Measurements from ENCODE around the gene SHISA4. TPM values are rescaled to one million over a fixed set of nuclear protein-coding genes. Genes with fewer than 3 reads are reported as not detected.
A peak's percentile ranks its signal among the peaks of the same experiment; 100 is the strongest.

The SHISA4 gene
- total RNA-seq, 1 experiment from 2014 or later, result 3.0 TPM

DNA sequence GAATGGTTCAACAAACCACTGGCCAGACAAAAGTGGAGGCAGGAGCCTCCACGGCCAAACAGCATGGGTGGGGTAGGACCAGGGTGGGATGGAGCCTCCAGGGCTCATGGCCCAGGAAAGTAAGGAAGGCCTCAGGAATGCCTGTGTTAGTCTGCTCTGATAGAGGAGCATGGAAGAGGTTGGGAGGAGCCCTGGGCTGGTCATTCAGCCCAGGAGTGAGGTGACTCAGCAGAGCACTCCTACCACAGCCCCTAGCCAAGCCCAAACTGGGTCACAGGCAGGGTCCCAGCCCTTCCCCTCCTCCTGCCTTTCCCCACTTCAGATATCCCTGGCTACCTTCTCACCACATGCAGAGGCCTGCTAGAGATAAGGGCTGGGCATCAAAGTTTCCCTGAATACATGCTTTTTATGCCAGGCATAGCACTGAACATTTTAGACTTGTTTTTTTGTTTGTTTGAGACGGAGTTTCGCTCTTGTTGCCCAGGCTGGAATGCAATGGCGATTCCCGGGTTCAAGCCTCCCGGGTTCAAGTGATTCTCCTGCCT lies 3.1 kb upstream of the SHISA4 start:
- H3K36me3 ChIP-seq (ENCODE audit: control insufficient read depth, insufficient read depth, low read length), result no peaks in the 10 kb centered on the region
- Mint-ChIP-seq H3K27me3 (ENCODE audit: insufficient read depth, unreplicated experiment) (no peaks in the 10 kb centered on the region), H3K36me3 (ENCODE audit: insufficient read depth, unreplicated experiment) (peaks cover 15% of the 10 kb centered on the region), H3K27ac (ENCODE audit: unreplicated experiment) (no peak overlapping the region), H3K4me3 (ENCODE audit: unreplicated experiment) (no peak overlapping the region), H3K9me3 (ENCODE audit: unreplicated experiment) (no peaks in the 10 kb centered on the region), H3K4me1 (ENCODE audit: low read depth, unreplicated experiment) (peaks cover 21% of the 10 kb centered on the region)
- ChIA-PET POLR2A (no interaction called here), CTCF (interaction anchor here (0.7 to 2.0 kb wide), 3 partner anchors 8 to 87 kb away, joined by 3 to 8 read pairs (median 3); no protein-coding TSS in a partner anchor)
- intact Hi-C loops (cut with micrococcal nuclease; ENCODE audit: unreplicated experiment), result no loop called here
- BruUV-seq (replicated peaks), result no TSS peak
- peak in 1 of 2 experiments; percentile 34 for DNase-seq
- H3K4me1 ChIP-seq, result peaks cover 11% of the 10 kb centered on the region
- H3K27me3 ChIP-seq (replicated peaks; ENCODE audit: control insufficient read depth, insufficient read depth, low read length), result no peaks in the 10 kb centered on the region
- no peak for TF ChIP-seq CTCF (IDR thresholded peaks at IDR 0.05; ENCODE audit: insufficient read depth in 1 of 2, low read depth in 1 of 2, low read length in 1 of 2, severe bottlenecking in 1 of 2, unreplicated experiment in 1 of 2)
- no peak overlapping the region for H3K4me3 ChIP-seq (ENCODE audit: low read depth, low read length)
- H3K9me3 ChIP-seq, result no peaks in the 10 kb centered on the region

DNA sequence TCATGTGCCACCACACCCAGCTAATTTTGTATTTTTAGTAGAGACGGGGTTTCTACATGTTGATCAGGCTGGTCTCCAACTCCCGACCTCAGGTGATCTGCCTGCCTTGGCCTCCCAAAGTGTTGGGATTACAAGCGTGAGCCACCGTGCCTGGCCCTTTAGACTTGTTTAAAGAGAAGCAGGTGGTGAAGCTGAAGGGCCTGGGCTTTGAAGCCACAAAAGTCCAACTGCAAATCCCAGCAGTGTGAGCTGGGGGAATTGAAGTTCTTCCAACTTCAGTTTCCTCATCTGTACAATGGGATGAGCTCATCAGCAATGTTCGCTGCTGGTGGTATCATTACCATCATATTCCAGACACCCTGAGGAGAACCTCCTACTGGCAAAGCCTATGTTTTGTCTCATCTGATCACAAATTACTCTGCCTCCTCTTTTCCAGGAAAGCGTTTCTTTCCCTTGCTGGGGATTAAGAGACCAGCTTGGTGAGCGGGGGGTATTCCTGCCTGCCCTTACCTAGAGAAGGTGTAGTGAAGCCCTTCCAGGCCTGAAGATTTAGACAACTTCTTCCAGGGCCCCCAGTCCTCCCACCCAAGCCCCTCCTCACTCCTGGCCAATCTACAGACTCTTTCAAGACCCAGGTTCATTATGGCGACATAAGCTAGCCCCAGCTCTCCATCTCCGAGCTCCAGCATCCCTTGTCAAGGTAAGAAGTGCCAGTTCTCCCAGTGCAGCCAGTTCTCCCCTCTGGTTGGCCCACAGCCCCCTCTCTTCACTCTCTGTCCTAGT lies 2.4 kb upstream of the SHISA4 start:
- no peaks in the 10 kb centered on the region for H3K27me3 ChIP-seq (replicated peaks; ENCODE audit: control insufficient read depth, insufficient read depth, low read length)
- H3K27me3 Mint-ChIP-seq (ENCODE audit: insufficient read depth, unreplicated experiment), result no peaks in the 10 kb centered on the region
- H3K27ac Mint-ChIP-seq (ENCODE audit: unreplicated experiment), result no peak overlapping the region
- H3K4me3 ChIP-seq (ENCODE audit: low read depth, low read length), result no peak overlapping the region
- ChIA-PET CTCF (interaction anchor here (0.7 to 2.0 kb wide), 3 partner anchors 9 to 86 kb away, joined by 3 to 8 read pairs (median 3); no protein-coding TSS in a partner anchor), POLR2A (no interaction called here)
- no peaks in the 10 kb centered on the region for H3K9me3 Mint-ChIP-seq (ENCODE audit: unreplicated experiment)
- peaks cover 19% of the 10 kb centered on the region for H3K4me1 Mint-ChIP-seq (ENCODE audit: low read depth, unreplicated experiment)
- no peak for TF ChIP-seq CTCF (IDR thresholded peaks at IDR 0.05; ENCODE audit: insufficient read depth in 1 of 2, low read depth in 1 of 2, low read length in 1 of 2, severe bottlenecking in 1 of 2, unreplicated experiment in 1 of 2)
- H3K4me3 Mint-ChIP-seq (ENCODE audit: unreplicated experiment), result no peak overlapping the region
- no peaks in the 10 kb centered on the region for H3K36me3 ChIP-seq (ENCODE audit: control insufficient read depth, insufficient read depth, low read length)
- peak in 1 of 2 experiments; percentile 15 for DNase-seq
- intact Hi-C loops (cut with micrococcal nuclease; ENCODE audit: unreplicated experiment), result no loop called here
- peaks cover 8% of the 10 kb centered on the region for H3K36me3 Mint-ChIP-seq (ENCODE audit: insufficient read depth, unreplicated experiment)
- BruUV-seq (replicated peaks), result no TSS peak
- peaks cover 11% of the 10 kb centered on the region for H3K4me1 ChIP-seq
- no peaks in the 10 kb centered on the region for H3K9me3 ChIP-seq

DNA sequence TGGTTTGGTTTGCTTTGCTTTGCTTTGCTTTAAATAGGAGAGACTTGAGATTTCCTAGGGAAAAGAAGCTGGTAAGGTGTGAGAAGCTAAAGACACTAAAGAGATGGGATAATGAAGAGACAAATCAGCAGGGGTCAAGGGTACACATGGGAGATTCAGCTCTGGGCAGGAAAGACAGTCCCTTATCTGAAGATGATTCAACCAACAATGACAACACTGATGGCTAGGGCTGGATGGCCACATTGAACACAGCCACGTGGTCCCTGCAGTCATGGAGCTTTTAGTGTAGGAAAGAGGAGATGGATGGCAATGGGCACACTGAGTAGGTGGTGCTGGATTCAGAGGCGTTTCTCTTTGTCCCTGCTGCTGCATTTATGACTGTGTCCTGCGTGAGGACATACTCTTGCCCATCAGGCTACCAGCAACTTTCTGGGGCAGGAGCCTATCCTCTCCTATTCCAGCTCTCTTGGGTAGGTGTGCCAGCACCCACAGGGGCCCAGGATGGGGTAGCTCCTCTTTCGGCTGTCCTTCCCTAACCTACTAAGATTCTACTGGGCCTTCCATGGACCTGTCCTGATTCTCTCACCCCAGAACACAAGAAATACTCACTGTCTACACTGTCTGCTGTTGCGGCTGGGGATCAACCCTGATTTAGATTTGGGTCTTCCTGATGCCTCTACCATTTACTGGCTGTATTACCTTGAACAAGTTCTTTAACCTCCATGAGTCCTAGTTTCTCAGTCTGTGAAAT lies 1.4 kb upstream of the SHISA4 start:
- peak in 1 of 2 experiments; percentile 22 for DNase-seq
- Mint-ChIP-seq H3K27ac (ENCODE audit: unreplicated experiment) (no peak overlapping the region), H3K4me3 (ENCODE audit: unreplicated experiment) (peak overlapping the region; percentile 36), H3K27me3 (ENCODE audit: insufficient read depth, unreplicated experiment) (no peaks in the 10 kb centered on the region), H3K36me3 (ENCODE audit: insufficient read depth, unreplicated experiment) (no peaks in the 10 kb centered on the region), H3K4me1 (ENCODE audit: low read depth, unreplicated experiment) (peaks cover 13% of the 10 kb centered on the region), H3K9me3 (ENCODE audit: unreplicated experiment) (no peaks in the 10 kb centered on the region)
- POLR2A ChIA-PET, result no interaction called here
- Histone ChIP-seq H3K4me1 (peaks cover 11% of the 10 kb centered on the region), H3K36me3 (ENCODE audit: control insufficient read depth, insufficient read depth, low read length) (no peaks in the 10 kb centered on the region), H3K9me3 (no peaks in the 10 kb centered on the region), H3K4me3 (ENCODE audit: low read depth, low read length) (no peak overlapping the region), H3K27me3 (replicated peaks; ENCODE audit: control insufficient read depth, insufficient read depth, low read length) (no peaks in the 10 kb centered on the region)
- no peak for TF ChIP-seq CTCF (IDR thresholded peaks at IDR 0.05; ENCODE audit: insufficient read depth in 1 of 2, low read depth in 1 of 2, low read length in 1 of 2, severe bottlenecking in 1 of 2, unreplicated experiment in 1 of 2)
- CTCF ChIA-PET, result interaction anchor here (1.3 to 2.0 kb wide), 2 partner anchors 9 to 10 kb away, joined by 3 to 8 read pairs; no protein-coding TSS in a partner anchor
- BruUV-seq (replicated peaks), result no TSS peak
- intact Hi-C loops (cut with micrococcal nuclease; ENCODE audit: unreplicated experiment), result no loop called here

Measured in Caco-2 (cell line).